GM21515 (cell line): ENCODE data around the gene RBMS3.

Source experiments
- ATAC-seq: cut with Tn5 transposase; IDR thresholded peaks from one replicate; pipeline ENCODE4 v1.9.1; 2021; ENCODE audit not compliant: unreplicated experiment

RBMS3 gene

DNA sequence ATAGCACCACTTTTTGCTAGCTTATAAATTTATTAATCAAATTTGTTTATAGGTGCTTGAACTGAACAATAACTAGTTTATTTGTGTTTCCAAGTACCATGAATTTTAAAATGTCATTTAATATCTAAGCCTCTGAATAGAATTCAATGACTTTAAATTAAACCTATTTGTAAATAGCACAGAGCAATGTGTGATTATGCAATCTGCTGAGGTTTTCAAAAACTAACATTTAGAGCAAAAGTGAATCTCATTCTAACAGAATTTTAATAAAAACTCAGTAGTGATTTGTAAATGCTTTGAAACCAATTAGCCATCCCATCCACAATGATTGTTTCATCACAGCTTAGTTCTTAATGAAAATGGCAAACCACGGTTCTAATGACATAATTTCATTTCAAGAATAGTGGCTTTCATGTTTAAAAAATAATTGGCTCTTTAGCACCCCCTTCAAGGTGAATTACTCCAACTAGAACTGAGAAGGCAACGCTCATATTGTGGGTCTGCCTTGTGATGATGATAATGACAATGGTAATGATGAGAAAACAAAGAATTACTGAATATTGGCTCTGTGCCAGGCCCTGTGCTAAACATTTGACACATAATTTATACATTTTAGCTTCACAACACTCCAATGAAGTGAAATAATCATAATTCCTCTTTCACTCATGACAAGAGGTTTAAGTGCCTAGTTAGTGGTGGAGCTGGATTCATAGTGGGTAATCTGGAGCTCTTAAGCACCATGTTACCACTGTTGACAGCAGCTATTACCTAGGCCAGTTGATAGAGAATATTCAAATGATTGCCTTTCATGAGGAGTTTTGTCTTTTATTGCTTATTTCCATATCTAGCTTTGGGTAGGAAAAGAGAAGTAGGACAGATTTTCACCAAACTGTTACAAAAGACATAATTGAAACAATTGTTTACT, 145.7 kb downstream of the RBMS3 start:
- ATAC-seq: no peak

DNA sequence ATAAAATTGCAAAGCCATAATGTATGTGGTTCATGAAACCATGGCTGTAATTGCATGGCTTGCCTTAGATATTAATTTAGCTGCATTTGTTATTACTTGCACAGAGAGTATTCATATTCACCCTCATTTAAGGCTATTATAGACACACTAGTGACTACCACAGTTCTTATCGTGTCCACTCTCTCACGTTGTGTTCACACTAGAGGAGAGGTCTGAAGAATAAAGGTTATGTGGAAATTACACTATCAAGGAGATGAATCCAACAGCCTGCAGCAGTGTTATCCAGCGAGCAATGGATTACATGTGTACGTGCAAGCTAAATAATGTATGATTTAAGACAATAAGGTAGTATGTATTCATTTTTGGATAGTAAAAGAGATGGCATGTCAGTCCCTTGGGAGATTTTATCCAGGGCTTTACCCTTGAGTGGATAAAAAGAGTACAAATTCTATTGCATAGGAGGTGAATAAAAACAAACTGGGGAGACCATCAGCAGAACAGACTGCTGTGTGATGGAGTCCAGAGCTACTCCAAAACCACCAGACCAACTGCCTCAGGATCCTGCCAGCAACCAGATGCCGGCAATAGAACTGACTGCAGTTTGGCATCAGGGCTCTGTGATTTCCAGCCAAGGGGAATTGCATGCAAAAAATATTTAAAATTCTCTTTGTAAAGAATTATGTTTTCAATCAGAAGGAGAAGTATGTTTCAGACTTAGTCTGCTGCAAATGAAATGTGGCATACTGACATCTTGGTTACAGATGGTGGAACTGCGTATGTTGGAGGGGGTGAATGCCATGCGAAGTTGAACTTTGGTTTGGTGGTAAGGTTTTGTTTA, 146.6 kb downstream of the RBMS3 start:
- ATAC-seq: no peak

DNA sequence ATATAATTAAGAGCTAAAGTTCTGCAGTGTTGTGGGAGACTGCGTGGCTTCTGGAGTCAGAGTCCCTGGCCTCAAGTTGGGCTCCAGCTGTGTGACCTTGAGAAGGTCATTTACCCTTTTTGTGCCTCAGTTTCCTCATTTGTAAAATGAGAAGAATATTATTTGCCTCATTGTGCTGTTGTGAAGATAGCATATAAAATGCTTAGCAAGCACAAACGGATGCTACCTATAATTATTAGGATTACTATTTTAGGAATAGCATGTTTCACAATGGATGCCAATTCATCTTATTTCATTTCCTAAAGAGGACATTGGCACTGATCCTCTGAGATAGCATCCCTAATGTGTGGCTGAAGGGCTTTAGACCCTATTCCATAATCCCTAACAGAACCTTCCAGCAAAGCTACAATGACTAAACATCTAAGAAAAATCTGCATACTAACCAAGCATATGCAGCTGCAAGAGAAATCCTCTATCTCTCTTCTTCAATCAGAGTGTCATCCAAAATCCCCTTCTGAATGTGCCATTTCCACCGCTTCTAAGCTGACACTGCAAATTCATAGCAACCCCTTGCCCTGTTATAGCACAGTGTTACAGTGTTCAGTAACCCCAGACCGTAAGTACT, 148.3 kb downstream of the RBMS3 start:
- ATAC-seq: no peak

DNA sequence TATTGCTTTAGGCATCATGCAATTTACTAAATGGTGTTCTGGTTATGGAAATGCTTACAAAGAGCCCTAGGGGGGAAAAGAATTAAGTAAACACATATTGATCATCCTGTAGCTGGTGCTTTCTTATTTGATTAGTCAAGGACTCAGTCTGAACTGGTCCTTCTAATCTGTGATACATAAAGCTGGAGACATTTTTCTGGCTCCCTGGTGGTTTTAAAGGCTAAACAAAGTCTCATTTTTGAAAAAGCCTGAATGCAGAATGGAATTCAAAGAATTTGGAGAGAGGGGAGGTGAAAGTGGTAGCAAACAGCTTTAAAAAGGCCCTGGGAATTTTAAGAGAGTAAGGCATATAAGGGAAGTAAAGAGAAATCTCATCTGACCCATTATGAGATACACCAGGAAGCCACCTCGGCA, 149.7 kb downstream of the RBMS3 start:
- no peak for ATAC-seq

DNA sequence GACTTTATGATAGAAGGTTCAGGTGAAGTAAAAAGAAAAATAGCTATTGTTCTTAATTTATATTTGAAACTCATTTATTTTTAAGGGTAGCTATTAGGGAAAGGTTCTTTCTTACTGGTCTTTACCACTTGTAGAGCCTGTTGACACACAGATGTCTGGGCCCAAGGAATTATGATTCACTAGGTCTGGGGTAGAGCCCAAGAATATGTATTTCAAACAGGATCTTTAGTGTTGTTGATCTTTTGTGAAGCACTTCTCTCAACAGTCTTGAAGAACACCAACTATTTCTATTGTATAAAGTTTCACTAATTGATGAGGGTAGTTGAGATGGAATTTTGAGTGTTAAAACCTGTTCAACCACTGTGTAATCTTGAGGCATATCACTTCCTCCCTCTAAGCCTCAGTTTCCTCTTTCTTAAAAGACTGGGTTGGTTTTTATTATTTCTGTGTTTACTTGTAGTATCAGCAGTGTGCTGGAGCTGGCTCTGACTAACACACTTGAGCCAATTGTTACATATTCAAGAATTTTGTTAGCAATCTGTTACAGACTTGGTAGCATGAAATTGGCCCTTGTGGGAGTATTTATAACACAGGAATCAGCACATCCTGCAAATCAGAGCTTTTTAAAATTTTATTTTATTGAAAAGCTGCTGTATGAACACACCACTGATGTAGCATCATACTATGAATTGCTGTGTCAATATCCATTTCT, 155.9 kb downstream of the RBMS3 start:
- no peak for ATAC-seq

DNA sequence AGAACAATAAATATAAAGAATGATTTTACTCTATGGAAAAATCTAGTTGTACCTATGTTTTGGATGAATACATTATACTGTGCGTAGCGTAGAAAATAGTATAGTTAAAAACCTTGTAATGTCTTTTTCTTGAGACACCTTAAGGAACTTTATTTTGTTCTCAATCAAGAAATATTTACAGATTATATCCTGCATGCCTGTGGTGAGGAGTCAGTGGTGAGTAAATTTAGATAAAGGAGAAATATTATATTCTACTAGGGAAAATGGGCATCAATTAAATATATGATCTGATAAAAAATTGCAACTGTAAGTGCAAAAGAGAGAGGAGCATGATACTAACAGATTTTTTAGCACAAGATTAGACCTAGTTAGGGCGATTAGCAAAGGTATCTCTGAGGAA, 157.7 kb downstream of the RBMS3 start:
- no peak for ATAC-seq

DNA sequence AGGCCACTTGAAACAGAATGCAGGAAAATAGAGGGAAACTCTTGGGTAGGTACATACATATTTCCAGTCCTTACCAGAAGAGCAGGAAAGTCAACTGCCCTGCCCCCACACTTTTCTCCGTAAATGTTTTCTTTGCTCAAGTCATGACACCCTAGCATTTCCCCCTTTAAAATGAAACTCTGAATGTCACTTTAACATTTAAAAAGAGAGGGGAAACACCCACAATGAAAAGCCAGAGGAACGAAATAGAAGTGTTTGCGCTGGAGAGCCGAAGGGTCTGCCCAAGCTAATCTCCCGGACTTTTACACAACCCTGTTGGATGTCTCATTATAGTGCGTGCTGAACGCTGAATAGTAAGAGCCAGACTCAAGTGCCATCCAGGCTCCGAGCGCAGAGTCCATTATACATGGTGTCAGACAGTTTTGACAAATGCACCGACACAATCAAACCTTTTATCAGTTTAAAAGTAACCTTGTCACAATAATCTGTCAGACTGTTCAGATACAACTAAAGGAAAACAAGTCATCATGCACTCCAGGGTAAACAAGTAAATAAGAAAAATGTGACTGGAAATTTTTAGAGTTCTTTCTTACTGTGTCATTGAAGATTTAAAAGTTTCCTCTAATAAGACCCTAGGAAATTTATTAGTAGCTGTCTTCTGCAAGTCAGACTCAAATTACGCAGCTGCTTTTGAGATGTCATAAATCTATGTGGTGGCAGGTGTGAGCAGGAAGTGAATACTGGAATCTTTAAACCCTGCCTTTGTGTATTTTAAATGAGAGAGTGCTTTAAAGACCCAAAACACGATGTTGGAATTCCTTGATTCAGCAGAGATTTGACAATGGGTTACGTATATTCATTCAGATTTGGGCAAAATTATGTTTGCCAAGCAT, 159.8 kb downstream of the RBMS3 start:
- no peak for ATAC-seq

DNA sequence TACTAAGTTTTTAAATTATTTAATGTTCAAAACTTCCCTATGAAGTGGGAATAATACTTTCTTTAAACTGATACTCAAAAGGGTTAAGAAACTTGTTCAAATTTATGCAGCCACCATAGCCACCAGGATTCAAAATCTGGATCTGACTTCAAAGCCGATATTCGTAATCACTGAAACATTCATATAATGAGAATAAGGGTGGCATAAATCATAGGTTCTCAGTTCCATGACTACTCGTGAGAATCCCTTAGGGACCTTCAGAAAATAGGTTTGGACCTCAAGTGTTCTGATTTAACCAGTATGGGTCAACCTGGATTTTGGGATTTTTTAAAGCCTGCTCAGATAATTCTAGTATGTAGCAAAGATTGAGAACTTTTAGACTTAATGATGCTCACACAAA, 160.6 kb downstream of the RBMS3 start:
- no peak for ATAC-seq

DNA sequence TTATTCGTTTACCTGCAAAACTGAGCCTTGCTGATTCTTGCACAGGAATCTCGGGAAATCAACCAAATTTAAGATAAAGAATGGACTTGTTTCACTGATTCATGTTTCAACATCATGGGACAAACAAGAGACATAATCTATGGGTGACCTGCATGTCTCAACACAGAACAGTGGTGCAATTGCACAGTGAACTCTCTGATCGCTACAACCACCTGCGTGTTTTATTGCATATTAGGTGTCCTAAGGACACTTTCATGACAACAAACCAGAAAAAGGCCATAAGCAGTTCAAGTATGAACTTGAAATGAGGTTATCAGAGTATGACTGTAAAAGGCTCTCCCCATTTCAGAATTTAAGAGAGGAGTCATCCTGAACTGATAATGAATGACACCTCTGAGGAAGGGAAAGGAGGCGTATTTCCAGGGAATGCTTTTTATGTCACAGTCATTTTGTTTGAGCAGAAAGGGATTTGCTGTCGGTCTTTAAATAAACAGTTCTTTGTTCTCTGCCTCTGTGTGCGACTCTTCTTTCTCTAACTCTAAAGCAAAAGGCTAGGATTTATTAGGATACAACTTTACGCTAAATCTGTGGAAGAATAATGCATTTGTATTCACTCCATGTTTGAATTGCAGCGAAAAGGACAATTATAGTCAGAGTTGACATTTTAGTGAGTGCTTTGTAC, 167.2 kb downstream of the RBMS3 start:
- no peak for ATAC-seq

DNA sequence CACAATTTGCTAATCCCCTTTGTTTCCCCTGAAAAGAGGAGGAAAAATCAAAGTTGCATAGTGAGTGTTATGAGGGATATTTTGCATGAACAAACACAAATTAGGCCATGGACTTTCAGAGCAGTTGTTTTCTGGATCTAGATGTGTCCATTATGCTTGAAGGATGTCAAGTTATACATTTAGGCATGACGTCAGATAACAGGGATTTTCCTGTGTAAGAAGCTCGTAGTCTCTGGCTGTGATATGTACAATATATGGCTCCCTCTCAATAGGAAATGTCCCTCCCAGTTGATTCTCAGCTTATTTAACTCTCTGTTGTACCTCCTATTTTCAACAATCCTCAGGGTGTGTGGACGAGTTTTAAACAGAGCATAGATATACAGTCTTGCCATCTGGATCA, 171.0 kb downstream of the RBMS3 start:
- no peak for ATAC-seq

DNA sequence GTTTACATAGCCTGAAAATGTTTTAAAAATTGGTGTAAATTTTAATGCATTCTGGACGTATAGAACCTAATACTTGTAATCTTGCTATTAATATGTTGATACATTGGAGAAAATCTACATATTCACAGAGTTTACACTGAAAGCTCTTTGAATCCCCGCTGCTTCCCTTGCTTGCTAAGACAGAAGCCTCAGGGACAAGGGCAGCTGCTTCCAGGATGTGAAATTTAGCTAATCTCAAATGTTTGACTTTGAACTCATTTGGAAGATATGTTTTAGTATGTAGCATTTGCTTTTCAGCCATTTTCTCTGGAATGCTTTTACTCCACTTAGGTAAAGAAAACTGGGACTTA, 172.0 kb downstream of the RBMS3 start:
- no peak for ATAC-seq

DNA sequence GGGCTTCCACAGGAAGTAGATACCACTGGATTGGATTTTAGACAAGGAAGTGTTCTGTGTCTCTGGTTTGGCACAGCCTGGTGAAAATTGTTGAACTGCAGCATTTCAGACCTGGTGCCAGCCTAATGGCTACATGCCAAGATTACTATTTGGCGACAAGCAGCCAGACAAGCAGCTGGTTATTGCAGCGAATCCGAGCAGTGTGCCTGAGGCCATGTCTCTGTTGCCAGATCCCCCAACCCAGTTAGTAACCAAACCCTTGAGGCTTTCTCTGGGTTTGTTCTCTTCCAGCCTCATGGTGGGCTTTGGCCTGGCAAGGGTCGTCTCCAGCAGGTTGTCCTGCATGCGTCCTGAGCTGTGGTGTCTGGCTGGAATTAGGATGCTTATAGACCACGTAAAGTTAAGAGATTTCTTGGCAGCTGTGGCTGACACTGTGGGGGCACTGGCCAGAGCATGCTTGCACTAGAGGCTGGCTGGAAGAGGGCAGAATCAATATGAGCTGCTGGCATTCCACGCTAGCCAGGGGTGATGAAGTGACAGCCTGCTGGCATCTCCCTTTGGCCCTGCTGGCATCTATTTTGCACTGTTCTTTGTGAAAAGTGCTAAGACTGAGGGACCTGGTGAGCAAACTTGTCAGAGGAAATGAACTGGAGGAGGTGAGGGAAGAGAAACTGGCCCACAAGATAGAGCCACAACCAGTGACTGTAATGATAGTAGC, 172.6 kb downstream of the RBMS3 start:
- ATAC-seq: no peak

DNA sequence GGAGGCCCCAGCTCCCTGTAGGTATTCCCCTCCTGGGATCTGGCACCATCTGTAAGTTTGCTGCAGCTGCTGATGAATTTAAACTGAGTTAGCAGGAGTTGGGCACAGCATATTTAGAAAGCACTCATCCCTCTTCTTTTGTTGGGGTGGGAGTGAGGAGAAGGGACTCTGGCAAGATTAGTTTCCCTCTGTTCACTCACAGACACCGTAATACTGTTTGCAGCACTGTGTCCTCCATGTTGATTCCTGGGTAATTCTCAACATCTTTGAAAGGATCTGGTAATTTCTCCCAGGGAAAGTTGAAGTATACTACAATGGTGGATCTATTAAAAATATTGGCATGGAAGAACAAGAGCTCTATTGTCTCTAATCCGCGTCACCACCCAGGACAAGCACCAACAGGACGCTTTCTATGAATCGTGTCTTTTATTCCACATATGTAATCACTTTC, 173.3 kb downstream of the RBMS3 start:
- ATAC-seq: no peak

DNA sequence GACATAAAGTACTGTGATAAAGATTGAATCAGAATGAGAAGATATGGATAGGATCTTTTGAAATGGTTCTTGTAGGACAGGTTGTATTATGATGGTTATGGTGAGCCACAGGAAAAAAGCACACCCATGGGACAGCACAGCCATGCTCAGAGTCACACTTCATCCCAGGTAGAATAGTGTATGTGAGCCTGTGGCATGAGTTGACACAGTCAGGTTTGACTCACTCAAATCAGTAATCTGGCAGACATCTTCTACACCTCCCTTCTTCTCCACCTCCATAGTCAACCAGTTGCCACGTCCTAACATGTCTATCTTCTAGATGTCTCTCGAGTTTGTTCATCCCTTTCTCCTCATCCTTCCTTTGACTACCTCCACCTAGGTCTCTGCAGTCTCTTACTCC, 176.0 kb downstream of the RBMS3 start:
- ATAC-seq: no peak

DNA sequence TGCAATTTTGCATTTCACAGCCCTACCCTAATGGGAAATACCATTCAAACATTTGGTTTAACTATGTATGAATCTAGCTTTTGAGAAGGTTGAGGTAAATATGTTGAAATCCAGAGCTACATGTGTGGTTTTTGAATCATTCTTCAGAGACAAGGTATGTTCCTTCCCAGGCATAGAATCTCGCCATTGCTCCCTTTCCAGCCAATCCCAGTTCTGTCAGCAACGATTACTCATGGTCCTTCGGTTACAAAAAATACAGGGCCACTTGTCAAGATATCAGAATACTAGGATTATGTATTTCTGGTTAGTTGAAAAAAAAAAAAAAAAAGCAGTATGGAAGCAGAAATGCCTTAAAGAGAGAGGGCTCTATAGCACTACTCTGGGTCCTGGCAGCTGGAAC, 182.4 kb downstream of the RBMS3 start:
- ATAC-seq: no peak

DNA sequence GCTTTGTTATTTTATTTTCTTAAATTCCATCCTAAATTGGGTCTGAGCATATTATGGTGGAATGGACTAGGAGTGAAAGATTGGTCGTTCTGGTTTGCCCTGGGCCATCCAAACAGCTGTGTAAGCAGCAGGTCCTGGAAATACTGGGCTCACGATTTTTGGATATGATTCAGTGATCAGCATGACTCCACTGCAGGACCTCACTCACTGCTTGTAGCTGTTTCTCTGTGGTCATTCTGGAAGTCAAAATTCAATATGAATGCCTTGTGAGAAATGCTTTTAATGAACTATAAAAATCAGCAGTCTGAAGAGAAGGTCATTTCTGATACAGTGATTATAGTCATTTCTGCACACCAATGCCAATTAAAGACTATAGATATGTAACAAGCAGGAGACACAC, 185.0 kb downstream of the RBMS3 start:
- ATAC-seq: no peak

DNA sequence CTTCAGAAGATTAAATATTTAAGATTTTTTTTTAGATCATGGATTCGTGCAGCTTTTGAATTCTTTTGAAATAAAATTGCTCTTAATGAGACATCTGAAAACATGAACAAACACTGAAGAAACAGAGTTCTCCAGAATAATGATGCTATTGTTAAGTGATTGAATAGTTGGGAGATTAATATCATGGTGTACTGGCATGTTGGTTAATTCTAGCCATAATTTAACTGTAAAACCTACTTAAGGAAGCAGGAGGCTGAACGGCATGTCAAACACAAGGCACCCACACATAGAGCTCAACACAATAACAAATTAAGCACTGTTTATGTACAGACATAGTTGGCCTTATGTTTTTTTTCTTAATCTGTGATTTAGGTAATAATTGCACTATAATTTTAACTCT, 185.6 kb downstream of the RBMS3 start:
- ATAC-seq: no peak

DNA sequence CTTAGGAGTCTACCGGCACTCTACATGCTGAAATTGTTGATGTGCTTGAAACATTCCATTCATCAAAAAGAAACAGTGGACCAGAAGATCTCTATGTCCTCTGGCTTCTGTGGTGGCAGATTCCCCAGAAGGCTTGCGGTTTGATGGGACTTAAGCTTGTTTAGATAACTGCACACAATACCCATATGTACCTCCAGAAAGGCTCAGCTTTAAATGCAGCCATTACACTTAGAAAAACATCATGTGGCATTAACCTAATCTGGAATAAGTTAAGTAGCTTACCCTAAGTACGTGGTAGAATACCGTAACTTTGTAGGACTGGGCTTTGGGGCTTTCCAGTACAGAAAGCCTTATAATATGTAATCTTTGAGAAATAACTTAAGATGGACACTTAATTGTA, 187.3 kb downstream of the RBMS3 start:
- ATAC-seq: no peak
